K562 (cell line): Measurements from ENCODE around the gene PHF1. TPM values are rescaled to one million over a fixed set of nuclear protein-coding genes. Genes with fewer than 3 reads are reported as not detected.

Experiments
- EP300 ChIP-seq: IDR thresholded peaks from 2 replicates; pipeline ENCODE4 v1.6.1; 2012; ENCODE audit warnings: low read length, improper control_type of control experiment
- RBM39 ChIP-seq: fragments of 200-400 bp; formaldehyde crosslinking; optimal IDR thresholded peaks from 2 replicates; pipeline ENCODE3; 2018; ENCODE audit warnings: low read depth, low read length
- YY1 ChIP-seq, 3 experiments: IDR thresholded peaks; 2 replicates each; pipeline ENCODE4 v1.6.1; 2011; ENCODE audit warnings: low read length in 2 of 3, mild to moderate bottlenecking in 2 of 3, moderate library complexity in 2 of 3, borderline replicate concordance in 1 of 3, control low read depth in 1 of 3, low read depth in 1 of 3; ENCODE audit not compliant: insufficient read depth in 3 of 3, insufficient replicate concordance in 2 of 3, control insufficient read depth in 1 of 3, insufficient read length in 1 of 3; ENCODE audit errors: extremely low read depth in 1 of 3
- ZNF175 ChIP-seq: fragments of 200-800 bp; sonication (Bioruptor generic); IDR thresholded peaks from 2 replicates; pipeline ENCODE4 v1.6.1; 2016; ENCODE audit warnings: low read depth, mild to moderate bottlenecking, missing genetic modification characterization, missing compliant biosample characterization
- ZNF644 ChIP-seq: fragments of 200-800 bp; sonication (Bioruptor generic); IDR thresholded peaks from 2 replicates; pipeline ENCODE4 v1.6.1; 2016; ENCODE audit warnings: low read depth, missing genetic modification characterization, missing compliant biosample characterization
- polyA plus RNA-seq, 8 experiments: library from polyadenylated mRNA; depleted of rRNA in 4 of 8; stranded (reverse) in 5 of 8; unstranded in 3 of 8; fragments of >200 nt; fragmentation: Nextera tagmentation in 2 of 8; fragmentation: Illumina TruSeq in 1 of 8; extraction: Ambion mirVana in 2 of 8; extraction: Trizol in 1 of 8; gene quantifications; 2 replicates each; pipeline versions ENCODE4 v1.2.1 to v1.2.3, GENCODE V29; 2011 to 2014; ENCODE audit warnings: inconsistent platforms in 1 of 8, missing spikeins in 1 of 8
- total RNA-seq, 7 experiments: library from RNA; depleted of rRNA in 6 of 7; stranded (reverse); fragments of >200 nt in 6 of 7; fragmentation: Illumina TruSeq in 2 of 7; extraction: Trizol in 2 of 7; gene quantifications; 2 replicates each; pipeline versions ENCODE4 v1.2.1 to v1.2.3, GENCODE V29; 2011 to 2021; ENCODE audit warnings: low replicate concordance in 1 of 7
- TF ChIP-seq, protein P1 (sequence below): sonication (generic); formaldehyde crosslinking; IDR thresholded peaks from 2 replicates; pipeline ENCODE4 v1.8.1; 2023; ENCODE audit warnings: mild to moderate bottlenecking, missing genetic modification reagents
- TF ChIP-seq, protein P2 (sequence below), 2 experiments: fragments of 450-650 bp; IDR thresholded peaks; 2 replicates each; pipeline ENCODE4 v1.6.1; 2016; ENCODE audit warnings: mild to moderate bottlenecking in 2 of 2, borderline replicate concordance in 1 of 2, low read depth in 1 of 2, moderate library complexity in 1 of 2
- TF ChIP-seq, protein P3 (sequence below): fragments of 250-450 bp; sonication (Bioruptor Pico); IDR thresholded peaks from 2 replicates; pipeline ENCODE4 v1.8.0; 2021; ENCODE audit warnings: borderline replicate concordance, mild to moderate bottlenecking, moderate library complexity; ENCODE audit not compliant: poor library complexity, severe bottlenecking
- TF ChIP-seq, protein P4 (sequence below), 3 experiments: IDR thresholded peaks in 2 of 3; conservative IDR thresholded peaks in 1 of 3; 2 replicates each; pipeline ENCODE4 v1.5.1; 2011 to 2012; ENCODE audit warnings: low read length in 3 of 3, mild to moderate bottlenecking in 3 of 3, control low read depth in 2 of 3, improper control_type of control experiment in 1 of 3, inconsistent platforms in 1 of 3, low read depth in 1 of 3, mixed read lengths in 1 of 3, moderate library complexity in 1 of 3; ENCODE audit not compliant: insufficient read depth in 2 of 3

The PHF1 gene
- total and polyA plus RNA-seq, 9 of the 15 experiments (the other 6 are each of a cell fraction or from before 2014, with no cell fraction given) = 3.7 to 64.2 (median 33.7) TPM

DNA sequence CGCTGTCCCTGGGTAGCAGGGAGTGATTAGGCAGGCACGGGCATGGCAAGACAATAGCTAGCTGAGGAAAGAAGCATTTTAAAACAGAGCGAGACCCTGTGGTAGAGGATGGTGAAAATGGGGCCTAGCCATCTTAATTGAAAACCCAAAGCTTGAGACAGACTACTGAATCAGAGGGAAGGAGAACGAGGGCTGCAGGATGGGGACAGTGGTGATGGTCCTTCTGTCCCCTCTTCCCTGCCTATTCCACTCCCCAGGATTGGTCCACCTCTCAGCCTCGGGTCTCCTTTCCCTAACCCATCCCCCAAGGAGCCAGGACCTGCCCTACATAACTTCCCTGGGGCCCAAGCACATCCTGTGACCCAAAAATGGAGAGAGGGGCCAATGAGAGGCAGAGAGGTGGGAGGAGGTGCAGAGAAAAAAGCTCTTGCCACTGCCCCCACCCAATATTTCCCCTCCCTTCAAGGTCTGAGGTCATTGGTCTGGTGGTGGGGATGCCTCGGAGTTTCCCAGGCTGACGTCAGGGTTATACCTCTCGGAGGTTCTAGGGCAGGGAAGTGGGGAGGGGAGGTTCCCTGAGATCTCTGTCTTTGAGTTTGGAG is 8.0 kb downstream of the PHF1 start (continued):
- TF ChIP-seq RBM39 = peak; percentile 89
- TF ChIP-seq ZNF175 (CRISPR knock-in tag) = no peak
- peak; percentile 62 for TF ChIP-seq EP300
- TF ChIP-seq YY1 (IDR thresholded peaks at IDR 0.05; ENCODE audit: borderline replicate concordance in 1 of 3, control insufficient read depth in 1 of 3, extremely low read depth in 1 of 3, insufficient read depth in 3 of 3, insufficient read length in 1 of 3, insufficient replicate concordance in 2 of 3, low read depth in 1 of 3, low read length in 2 of 3) = peak in 1 of 3 experiments; percentile 2
- TF ChIP-seq ZNF644 (tag) = 0 out of 2 replicates have a peak, but pooled peaks have one; percentile 15
- TF ChIP-seq, protein P1, sequence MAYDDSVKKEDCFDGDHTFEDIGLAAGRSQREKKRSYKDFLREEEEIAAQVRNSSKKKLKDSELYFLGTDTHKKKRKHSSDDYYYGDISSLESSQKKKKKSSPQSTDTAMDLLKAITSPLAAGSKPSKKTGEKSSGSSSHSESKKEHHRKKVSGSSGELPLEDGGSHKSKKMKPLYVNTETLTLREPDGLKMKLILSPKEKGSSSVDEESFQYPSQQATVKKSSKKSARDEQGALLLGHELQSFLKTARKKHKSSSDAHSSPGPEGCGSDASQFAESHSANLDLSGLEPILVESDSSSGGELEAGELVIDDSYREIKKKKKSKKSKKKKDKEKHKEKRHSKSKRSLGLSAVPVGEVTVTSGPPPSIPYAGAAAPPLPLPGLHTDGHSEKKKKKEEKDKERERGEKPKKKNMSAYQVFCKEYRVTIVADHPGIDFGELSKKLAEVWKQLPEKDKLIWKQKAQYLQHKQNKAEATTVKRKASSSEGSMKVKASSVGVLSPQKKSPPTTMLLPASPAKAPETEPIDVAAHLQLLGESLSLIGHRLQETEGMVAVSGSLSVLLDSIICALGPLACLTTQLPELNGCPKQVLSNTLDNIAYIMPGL = 0 out of 2 replicates have a peak, but pooled peaks have one; percentile 3
- TF ChIP-seq, protein P2, sequence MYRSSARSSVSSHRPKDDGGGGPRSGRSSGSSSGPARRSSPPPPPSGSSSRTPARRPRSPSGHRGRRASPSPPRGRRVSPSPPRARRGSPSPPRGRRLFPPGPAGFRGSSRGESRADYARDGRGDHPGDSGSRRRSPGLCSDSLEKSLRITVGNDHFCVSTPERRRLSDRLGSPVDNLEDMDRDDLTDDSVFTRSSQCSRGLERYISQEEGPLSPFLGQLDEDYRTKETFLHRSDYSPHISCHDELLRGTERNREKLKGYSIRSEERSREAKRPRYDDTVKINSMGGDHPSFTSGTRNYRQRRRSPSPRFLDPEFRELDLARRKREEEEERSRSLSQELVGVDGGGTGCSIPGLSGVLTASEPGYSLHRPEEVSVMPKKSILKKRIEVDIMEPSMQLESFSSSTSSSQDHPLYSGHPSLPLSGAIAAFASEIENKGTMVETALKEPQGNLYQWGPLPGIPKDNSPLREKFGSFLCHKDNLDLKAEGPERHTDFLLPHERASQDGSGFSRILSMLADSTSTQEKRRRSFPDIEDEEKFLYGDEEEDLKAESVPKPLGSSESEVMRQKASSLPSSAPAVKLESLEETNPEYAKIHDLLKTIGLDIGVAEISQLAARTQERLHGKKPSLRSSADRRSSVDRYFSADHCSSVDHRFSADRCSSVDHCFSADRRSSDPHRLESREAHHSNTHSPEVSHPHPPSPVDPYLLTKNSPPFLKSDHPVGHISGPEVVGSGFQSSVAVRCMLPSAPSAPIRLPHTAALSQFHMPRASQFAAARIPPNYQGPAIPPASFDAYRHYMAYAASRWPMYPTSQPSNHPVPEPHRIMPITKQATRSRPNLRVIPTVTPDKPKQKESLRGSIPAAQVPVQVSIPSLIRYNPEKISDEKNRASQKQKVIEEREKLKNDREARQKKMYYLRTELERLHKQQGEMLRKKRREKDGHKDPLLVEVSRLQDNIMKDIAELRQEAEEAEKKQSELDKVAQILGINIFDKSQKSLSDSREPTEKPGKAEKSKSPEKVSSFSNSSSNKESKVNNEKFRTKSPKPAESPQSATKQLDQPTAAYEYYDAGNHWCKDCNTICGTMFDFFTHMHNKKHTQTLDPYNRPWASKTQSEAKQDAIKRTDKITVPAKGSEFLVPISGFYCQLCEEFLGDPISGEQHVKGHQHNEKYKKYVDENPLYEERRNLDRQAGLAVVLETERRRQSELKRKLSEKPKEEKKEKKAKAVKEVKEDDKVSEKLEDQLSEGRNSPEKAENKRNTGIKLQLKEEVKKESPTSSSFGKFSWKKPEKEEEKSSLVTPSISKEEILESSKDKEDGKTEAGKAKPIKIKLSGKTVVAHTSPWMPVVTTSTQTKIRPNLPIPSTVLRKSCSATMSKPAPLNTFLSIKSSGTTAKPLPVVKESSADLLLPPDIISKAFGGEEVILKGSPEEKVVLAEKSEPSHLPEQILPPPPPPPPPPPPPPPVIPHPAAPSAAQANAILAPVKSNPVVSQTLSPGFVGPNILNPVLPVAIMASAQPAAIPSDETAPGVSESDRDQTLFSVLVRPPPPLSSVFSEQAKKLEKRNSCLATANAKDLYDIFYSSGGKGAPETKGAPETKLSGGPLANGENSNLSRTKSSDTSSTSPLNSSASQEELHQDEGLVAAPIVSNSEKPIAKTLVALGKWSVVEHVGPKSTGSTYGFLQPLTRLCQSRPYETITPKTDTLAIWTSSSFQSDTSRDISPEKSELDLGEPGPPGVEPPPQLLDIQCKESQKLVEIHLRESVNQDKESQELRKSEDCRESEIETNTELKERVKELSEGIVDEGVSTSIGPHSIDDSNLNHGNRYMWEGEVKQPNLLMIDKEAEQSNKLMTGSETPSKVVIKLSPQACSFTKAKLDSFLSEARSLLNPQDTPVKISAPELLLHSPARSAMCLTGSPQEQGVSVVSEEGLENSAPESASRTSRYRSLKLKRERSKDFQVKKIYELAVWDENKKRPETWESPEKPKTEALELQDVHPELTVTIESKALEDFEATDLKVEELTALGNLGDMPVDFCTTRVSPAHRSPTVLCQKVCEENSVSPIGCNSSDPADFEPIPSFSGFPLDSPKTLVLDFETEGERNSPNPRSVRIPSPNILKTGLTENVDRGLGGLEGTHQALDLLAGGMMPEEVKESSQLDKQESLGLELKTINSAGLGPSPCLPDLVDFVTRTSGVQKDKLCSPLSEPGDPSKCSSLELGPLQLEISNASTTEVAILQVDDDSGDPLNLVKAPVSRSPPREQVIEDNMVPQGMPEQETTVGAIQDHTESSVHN (IDR thresholded peaks at IDR 0.05; ENCODE audit: borderline replicate concordance in 1 of 2, low read depth in 1 of 2) = peak in 1 of 2 experiments; percentile 34; a peak in 1 of 4 replicates
- TF ChIP-seq, protein P3, sequence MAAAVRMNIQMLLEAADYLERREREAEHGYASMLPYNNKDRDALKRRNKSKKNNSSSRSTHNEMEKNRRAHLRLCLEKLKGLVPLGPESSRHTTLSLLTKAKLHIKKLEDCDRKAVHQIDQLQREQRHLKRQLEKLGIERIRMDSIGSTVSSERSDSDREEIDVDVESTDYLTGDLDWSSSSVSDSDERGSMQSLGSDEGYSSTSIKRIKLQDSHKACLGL (CRISPR knock-in tag) = no peak
- TF ChIP-seq, protein P4, sequence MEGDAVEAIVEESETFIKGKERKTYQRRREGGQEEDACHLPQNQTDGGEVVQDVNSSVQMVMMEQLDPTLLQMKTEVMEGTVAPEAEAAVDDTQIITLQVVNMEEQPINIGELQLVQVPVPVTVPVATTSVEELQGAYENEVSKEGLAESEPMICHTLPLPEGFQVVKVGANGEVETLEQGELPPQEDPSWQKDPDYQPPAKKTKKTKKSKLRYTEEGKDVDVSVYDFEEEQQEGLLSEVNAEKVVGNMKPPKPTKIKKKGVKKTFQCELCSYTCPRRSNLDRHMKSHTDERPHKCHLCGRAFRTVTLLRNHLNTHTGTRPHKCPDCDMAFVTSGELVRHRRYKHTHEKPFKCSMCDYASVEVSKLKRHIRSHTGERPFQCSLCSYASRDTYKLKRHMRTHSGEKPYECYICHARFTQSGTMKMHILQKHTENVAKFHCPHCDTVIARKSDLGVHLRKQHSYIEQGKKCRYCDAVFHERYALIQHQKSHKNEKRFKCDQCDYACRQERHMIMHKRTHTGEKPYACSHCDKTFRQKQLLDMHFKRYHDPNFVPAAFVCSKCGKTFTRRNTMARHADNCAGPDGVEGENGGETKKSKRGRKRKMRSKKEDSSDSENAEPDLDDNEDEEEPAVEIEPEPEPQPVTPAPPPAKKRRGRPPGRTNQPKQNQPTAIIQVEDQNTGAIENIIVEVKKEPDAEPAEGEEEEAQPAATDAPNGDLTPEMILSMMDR (IDR thresholded peaks at IDR 0.05 in 2 of 3, conservative IDR thresholded peaks at IDR 0.05 in 1 of 3; ENCODE audit: insufficient read depth in 2 of 3, low read depth in 1 of 3, low read length in 3 of 3) = 0 out of 6 replicates have a peak, but pooled peaks of 1 of the 3 experiments have one; percentile 15
